GM23248 (cell line): ENCODE results near the gene NFIA. TPM values are rescaled to one million over a fixed set of nuclear protein-coding genes. Genes with fewer than 3 reads are reported as not detected.

Experiments
- DNase-seq: peaks from one replicate; pipeline ENCODE4 v3.0.0-alpha.2; 2015
- H2AFZ ChIP-seq: fragments of 200-600 bp; sonication (generic); 2 replicates; pipeline ENCODE4 v1.6.1; 2016; ENCODE audit warnings: antibody characterized with exemption
- H3F3A ChIP-seq: fragments of 200-600 bp; sonication (generic); 2 replicates; pipeline ENCODE4 v1.6.1; 2016; ENCODE audit warnings: mild to moderate bottlenecking, antibody characterized with exemption, mixed run types; ENCODE audit not compliant: insufficient read depth
- H3K27ac ChIP-seq: fragments of 200-600 bp; sonication (generic); 2 replicates; pipeline ENCODE4 v1.5.1; 2016; ENCODE audit warnings: mild to moderate bottlenecking
- H3K27me3 ChIP-seq: fragments of 200-600 bp; sonication (generic); replicated peaks from 2 replicates; pipeline ENCODE4 v1.6.1; 2016; ENCODE audit warnings: mild to moderate bottlenecking; ENCODE audit not compliant: insufficient read depth
- H3K36me3 ChIP-seq: fragments of 200-600 bp; sonication (generic); 2 replicates; pipeline ENCODE4 v1.6.1; 2016; ENCODE audit warnings: low read depth, mild to moderate bottlenecking
- H3K4me1 ChIP-seq: fragments of 200-600 bp; sonication (generic); 2 replicates; pipeline ENCODE4 v1.6.1; 2016; ENCODE audit warnings: mild to moderate bottlenecking; ENCODE audit not compliant: insufficient read depth
- H3K4me2 ChIP-seq: fragments of 200-600 bp; sonication (generic); one replicate; pipeline ENCODE4 v1.6.1; 2016; ENCODE audit warnings: mild to moderate bottlenecking; ENCODE audit not compliant: unreplicated experiment
- H3K4me3 ChIP-seq: fragments of 200-600 bp; sonication (generic); 2 replicates; pipeline ENCODE4 v1.5.1; 2016; ENCODE audit warnings: mild to moderate bottlenecking
- H3K79me2 ChIP-seq: fragments of 200-600 bp; sonication (generic); 2 replicates; pipeline ENCODE4 v1.6.1; 2016; ENCODE audit warnings: mild to moderate bottlenecking; ENCODE audit not compliant: insufficient read depth
- H3K9ac ChIP-seq: fragments of 200-600 bp; sonication (generic); 2 replicates; pipeline ENCODE4 v1.6.1; 2016; ENCODE audit warnings: mild to moderate bottlenecking
- H3K9me2 ChIP-seq: fragments of 200-600 bp; sonication (generic); 2 replicates; pipeline ENCODE4 v1.6.1; 2016; ENCODE audit warnings: mixed run types, mild to moderate bottlenecking, moderate library complexity; ENCODE audit not compliant: insufficient read depth
- H3K9me3 ChIP-seq: fragments of 200-600 bp; sonication (generic); one replicate; pipeline ENCODE4 v1.6.1; 2017; ENCODE audit warnings: low read depth
- H4K20me1 ChIP-seq: fragments of 200-600 bp; sonication (generic); 2 replicates; pipeline ENCODE4 v1.6.0; 2016; ENCODE audit not compliant: insufficient read depth
- EZH2 ChIP-seq: fragments of 200-600 bp; sonication (generic); IDR thresholded peaks from 2 replicates; pipeline ENCODE4 v1.6.1; 2018; ENCODE audit warnings: antibody characterized with exemption, mild to moderate bottlenecking; ENCODE audit not compliant: insufficient read depth, poor library complexity, severe bottlenecking
- EZH2phosphoT487 ChIP-seq: fragments of 200-600 bp; sonication (generic); IDR thresholded peaks from 2 replicates; pipeline ENCODE4 v1.6.1; 2018; ENCODE audit warnings: antibody characterized with exemption, moderate library complexity, mild to moderate bottlenecking, low read depth; ENCODE audit not compliant: insufficient read depth
- WGBS, 2 experiments: methylation state at CpG; one replicate each; pipeline ENCODE4 v1.1.6; 2015 to 2017; ENCODE audit warnings: low lambda C conversion rate in 2 of 2, low coverage in 1 of 2; ENCODE audit errors: missing lambda C conversion rate in 2 of 2; 5-methylcytosine and 5-hydroxymethylcytosine counted together
- in situ Hi-C: fragments of 300-500 bp; cut with MboI; formaldehyde crosslinking; loops from 2 replicates; pipeline ENCODE4 v1.15.0; 2020
- polyA plus RNA-seq: library from polyadenylated mRNA; unstranded; fragments of >200 nt; fragmentation: Nextera tagmentation; extraction: Ambion mirVana; gene quantifications from 2 replicates; pipeline ENCODE4 v1.2.1, GENCODE V29; 2016
- total RNA-seq: library from RNA; depleted of rRNA; stranded (reverse); fragments of >200 nt; shearing (Covaris generic); gene quantifications from 2 replicates; pipeline ENCODE4 v1.2.3, GENCODE V29; 2014

Gene NFIA
- total and polyA plus RNA-seq, 2 experiments from 2014 or later: 3.4 to 8.8 TPM

- no peak overlapping the region for H3K9ac ChIP-seq
- in situ Hi-C loops: no loop called here
- TF ChIP-seq EZH2phosphoT487: no peak
- TF ChIP-seq EZH2: no peak
- H3K36me3 ChIP-seq: no peaks in the 10 kb centered on the region
- 69% methylated on average over 7 of the region's 7 CpGs for WGBS, 2 experiments
- H3K27ac ChIP-seq: no peak overlapping the region
- 0 out of 2 replicates have a peak, but pooled peaks cover 5% of the 10 kb centered on the region for H3F3A ChIP-seq
- peaks cover 8% of the 10 kb centered on the region for H3K4me1 ChIP-seq
- no peaks in the 10 kb centered on the region for H3K9me3 ChIP-seq
- H3K27me3 ChIP-seq: no peaks in the 10 kb centered on the region
- no peak for DNase-seq
- no peaks in the 10 kb centered on the region for H4K20me1 ChIP-seq
- H3K9me2 ChIP-seq: no peaks in the 10 kb centered on the region
- no peaks in the 10 kb centered on the region for H3K79me2 ChIP-seq
- no peak overlapping the region for H3K4me3 ChIP-seq
- H3K4me2 ChIP-seq: no peak overlapping the region
- H2AFZ ChIP-seq: no peak overlapping the region
Measured at GRCh38 chr1:61447968-61448430, 365.6 kb downstream of the NFIA start.

DNA sequence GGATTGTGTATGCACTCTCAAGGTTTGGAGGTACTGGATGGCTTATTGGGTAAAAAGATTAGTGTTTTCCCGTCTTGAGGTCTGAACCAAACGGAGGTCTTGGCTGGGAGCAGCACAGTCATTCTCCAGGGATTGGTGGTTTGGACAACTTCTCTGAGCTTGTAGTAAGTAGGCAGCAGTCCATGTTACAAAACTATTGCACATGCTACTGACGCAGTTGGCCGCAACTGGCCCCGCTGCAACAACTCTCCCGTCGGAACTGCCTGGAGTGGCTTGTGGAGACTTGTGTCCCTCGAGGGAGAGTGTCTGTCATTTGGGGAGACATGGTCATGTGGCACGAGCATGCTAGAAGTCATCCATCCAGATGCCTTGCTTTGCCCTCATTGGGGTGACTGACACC is 366.6 kb downstream of the NFIA start:
- WGBS, 2 experiments: 14 to 16% methylated on average over 9 of the region's 9 CpGs
- H3K36me3 ChIP-seq: no peaks in the 10 kb centered on the region
- in situ Hi-C loops: no loop called here

DNA sequence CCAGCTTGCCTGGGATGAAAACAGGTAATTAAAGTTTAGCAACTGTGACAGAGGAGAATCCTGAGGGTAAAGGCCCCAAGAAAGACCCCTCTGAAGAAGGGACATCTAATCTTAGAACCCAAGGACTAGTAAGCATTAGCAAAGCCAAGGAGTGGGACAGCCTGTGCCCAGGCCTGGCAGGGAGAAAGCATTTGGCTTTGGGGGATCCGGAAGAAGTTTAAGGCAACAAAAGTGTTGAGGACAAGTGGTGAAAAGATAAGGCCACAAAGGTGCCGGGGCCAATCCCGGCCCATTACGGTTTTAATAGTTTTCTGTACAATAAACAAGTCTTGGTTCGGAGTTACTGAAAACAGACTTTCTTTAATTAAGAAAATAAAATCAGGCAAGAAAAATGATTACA is 367.0 kb downstream of the NFIA start:
- Histone ChIP-seq H3K27me3 (no peaks in the 10 kb centered on the region), H3K4me3 (no peak overlapping the region), H3K9me3 (no peaks in the 10 kb centered on the region), H3K4me2 (no peak overlapping the region), H2AFZ (no peak overlapping the region), H3K9me2 (no peaks in the 10 kb centered on the region), H3K4me1 (peaks cover 14% of the 10 kb centered on the region), H3K79me2 (no peaks in the 10 kb centered on the region), H3K36me3 (no peaks in the 10 kb centered on the region), H3K27ac (no peak overlapping the region), H3F3A (0 out of 2 replicates have a peak, but pooled peaks cover 7% of the 10 kb centered on the region), H4K20me1 (no peaks in the 10 kb centered on the region), H3K9ac (no peak overlapping the region)
- no peak for DNase-seq
- TF ChIP-seq EZH2 (no peak), EZH2phosphoT487 (no peak)
- in situ Hi-C loops: no loop called here
- 69 to 76% methylated on average over 5 of the region's 5 CpGs for WGBS, 2 experiments

More for the DNA sequence above, 366.6 kb downstream of the NFIA start:
- no peak overlapping the region for H3K9ac ChIP-seq
- no peaks in the 10 kb centered on the region for H3K9me3 ChIP-seq
- no peaks in the 10 kb centered on the region for H4K20me1 ChIP-seq
- H3K79me2 ChIP-seq: no peaks in the 10 kb centered on the region
- no peak overlapping the region for H2AFZ ChIP-seq
- 0 out of 2 replicates have a peak, but pooled peaks cover 7% of the 10 kb centered on the region for H3F3A ChIP-seq
- H3K9me2 ChIP-seq: no peaks in the 10 kb centered on the region
- no peak overlapping the region for H3K27ac ChIP-seq
- H3K4me1 ChIP-seq: peaks cover 14% of the 10 kb centered on the region
- no peaks in the 10 kb centered on the region for H3K27me3 ChIP-seq
- TF ChIP-seq EZH2phosphoT487 (no peak), EZH2 (no peak)
- H3K4me3 ChIP-seq: no peak overlapping the region
- peak overlapping the region; percentile 48 for H3K4me2 ChIP-seq
- DNase-seq: peak; percentile 92

GRCh38 chr1:61450454-61450853 is 368.1 kb downstream of the NFIA start:
- no peak overlapping the region for H3K27ac ChIP-seq
- H3K27me3 ChIP-seq: no peaks in the 10 kb centered on the region
- no peak overlapping the region for H3K9ac ChIP-seq
- H3K9me3 ChIP-seq: no peaks in the 10 kb centered on the region
- TF ChIP-seq EZH2: no peak
- no peak for DNase-seq
- H2AFZ ChIP-seq: no peak overlapping the region
- no peaks in the 10 kb centered on the region for H3K36me3 ChIP-seq
- 86 to 96% methylated on average over 4 of the region's 4 CpGs for WGBS, 2 experiments
- no peaks in the 10 kb centered on the region for H4K20me1 ChIP-seq
- H3K79me2 ChIP-seq: no peaks in the 10 kb centered on the region
- no peaks in the 10 kb centered on the region for H3K9me2 ChIP-seq
- peaks cover 14% of the 10 kb centered on the region for H3K4me1 ChIP-seq
- no peak overlapping the region for H3K4me2 ChIP-seq
- 0 out of 2 replicates have a peak, but pooled peaks cover 7% of the 10 kb centered on the region for H3F3A ChIP-seq
- in situ Hi-C loops: loop anchor here (10.0 kb wide), 1 partner anchor 476 kb away; no protein-coding TSS in a partner anchor
- no peak overlapping the region for H3K4me3 ChIP-seq
